NOMO-1 (cell line): ENCODE results near the gene ZFHX2.

ENCODE experiments used
- DNase-seq, 2 experiments: peaks; one replicate each; lab custom pipeline; 2025; ENCODE audit not compliant: unreplicated experiment in 2 of 2; lab: John Stamatoyannopoulos, UW

Gene ZFHX2

GRCh38 chr14:23573384-23574015, 21.9 kb upstream of the ZFHX2 start:
- no peak for DNase-seq

GRCh38 chr14:23572836-23573235, 21.3 kb upstream of the ZFHX2 start:
- DNase-seq: peak; percentile 54 to 68

- DNase-seq: no peak
These were observed 20.9 kb upstream of the ZFHX2 start for GRCh38 chr14:23572524-23572828.

- no peak for DNase-seq
These were observed 20.3 kb upstream of the ZFHX2 start for GRCh38 chr14:23571701-23572523.

GRCh38 chr14:23570806-23571483, 19.4 kb upstream of the ZFHX2 start:
- no peak for DNase-seq

GRCh38 chr14:23569443-23570151, 18.0 kb upstream of the ZFHX2 start:
- DNase-seq: no peak

GRCh38 chr14:23568600-23569331, 17.2 kb upstream of the ZFHX2 start:
- peak in 1 of 2 experiments; percentile 20 for DNase-seq

- no peak for DNase-seq
These were observed 16.5 kb upstream of the ZFHX2 start for GRCh38 chr14:23568021-23568599.

- peak; percentile 78 to 85 for DNase-seq
These were observed 15.8 kb upstream of the ZFHX2 start, which contains the start of gene AP1G2 for GRCh38 chr14:23567186-23568020. AP1G2 (minus strand) TSS chr14:23567791; CDS start chr14:23567314, 477 bp downstream.

- DNase-seq: no peak
These were observed 15.2 kb upstream of the ZFHX2 start for GRCh38 chr14:23566778-23567185.

- DNase-seq: no peak
These were observed 14.7 kb upstream of the ZFHX2 start for GRCh38 chr14:23566112-23566777.

- no peak for DNase-seq
These were observed 14.1 kb upstream of the ZFHX2 start for GRCh38 chr14:23565626-23566025.

GRCh38 chr14:23564876-23565275, 13.3 kb upstream of the ZFHX2 start:
- no peak for DNase-seq

GRCh38 chr14:23564181-23564812, 12.7 kb upstream of the ZFHX2 start:
- no peak for DNase-seq

- DNase-seq: no peak
These were observed 12.1 kb upstream of the ZFHX2 start for GRCh38 chr14:23563473-23564180.

- peak; percentile 17 to 49 for DNase-seq
These were observed 11.4 kb upstream of the ZFHX2 start for GRCh38 chr14:23562822-23563472.
